Keratinocyte (primary cell): ENCODE results near the gene SSBP2. TPM values are rescaled to one million over a fixed set of nuclear protein-coding genes. Genes with fewer than 3 reads are reported as not detected.

ENCODE experiments used
- DNase-seq: peaks from one replicate; pipeline ENCODE4 v3.0.0-alpha.2; 2011; ENCODE audit warnings: low read depth, missing footprints, low spot score
- FAIRE-seq: peaks from 2 replicates; lab custom pipeline; 2011; peaks lifted over from hg19 to GRCh38; lab: Jason Lieb, UNC
- H2AFZ ChIP-seq: 2 replicates; pipeline ENCODE4 v1.6.0; 2012; ENCODE audit warnings: low read length, control low read depth, inconsistent platforms; ENCODE audit not compliant: control insufficient read depth
- H3K27ac ChIP-seq: 2 replicates; pipeline ENCODE4 v1.5.1; 2011; ENCODE audit warnings: low read length; ENCODE audit not compliant: control insufficient read depth, insufficient read depth
- H3K27me3 ChIP-seq: 3 replicates; pipeline ENCODE4 v1.6.0; 2011; ENCODE audit warnings: low read length; ENCODE audit not compliant: control insufficient read depth, insufficient read depth; ENCODE audit errors: extremely low read depth
- H3K36me3 ChIP-seq, 2 experiments: 2 replicates in 1 of 2; 3 replicates in 1 of 2; pipeline ENCODE4 v1.5.1; 2011; ENCODE audit warnings: low read length in 2 of 2, mild to moderate bottlenecking in 1 of 2; ENCODE audit not compliant: control insufficient read depth in 2 of 2, insufficient read depth in 2 of 2; ENCODE audit errors: extremely low read depth in 1 of 2
- H3K4me1 ChIP-seq: 3 replicates; pipeline ENCODE4 v1.5.1; 2011; ENCODE audit warnings: low read length; ENCODE audit not compliant: control insufficient read depth, insufficient read depth; ENCODE audit errors: extremely low read depth
- H3K4me2 ChIP-seq: 3 replicates; pipeline ENCODE4 v1.6.0; 2011; ENCODE audit warnings: low read depth, low read length; ENCODE audit not compliant: control insufficient read depth, insufficient read depth; ENCODE audit errors: extremely low read depth
- H3K4me3 ChIP-seq, 3 experiments: fragments of 200-600 bp in 1 of 3; sonication (generic) in 1 of 3; 2 replicates in 2 of 3; 3 replicates in 1 of 3; pipeline ENCODE4 v1.5.1; 2011 to 2016; ENCODE audit warnings: low read length in 3 of 3, mild to moderate bottlenecking in 3 of 3, control low read depth in 2 of 3, inconsistent platforms in 1 of 3, low read depth in 1 of 3, mixed read lengths in 1 of 3, mixed run types in 1 of 3, moderate library complexity in 1 of 3; ENCODE audit not compliant: control insufficient read depth in 2 of 3, insufficient read depth in 2 of 3; ENCODE audit errors: extremely low read depth in 1 of 3
- H3K79me2 ChIP-seq: 2 replicates; pipeline ENCODE4 v1.6.0; 2012; ENCODE audit warnings: low read length; ENCODE audit not compliant: control insufficient read depth, insufficient read depth
- H3K9ac ChIP-seq: 3 replicates; pipeline ENCODE4 v1.6.0; 2011; ENCODE audit warnings: low read length; ENCODE audit not compliant: control insufficient read depth, insufficient read depth; ENCODE audit errors: extremely low read depth
- H3K9me1 ChIP-seq: 3 replicates; pipeline ENCODE4 v1.6.0; 2011; ENCODE audit warnings: low read length; ENCODE audit not compliant: control insufficient read depth, insufficient read depth; ENCODE audit errors: extremely low read depth
- H3K9me3 ChIP-seq: 2 replicates; pipeline ENCODE4 v1.5.1; 2012; ENCODE audit warnings: low read depth, low read length; ENCODE audit not compliant: control insufficient read depth
- H4K20me1 ChIP-seq: 3 replicates; pipeline ENCODE4 v1.6.0; 2011; ENCODE audit warnings: low read length; ENCODE audit not compliant: control insufficient read depth, insufficient read depth; ENCODE audit errors: extremely low read depth
- EZH2 ChIP-seq: IDR thresholded peaks from one replicate; pipeline ENCODE4 v1.6.1; 2012; ENCODE audit warnings: inconsistent platforms, mild to moderate bottlenecking, low read length, moderate library complexity
- dilution Hi-C: fragments of 300-500 bp; cut with MboI; formaldehyde crosslinking; loops from one replicate; pipeline ENCODE4 v1.7.0; 2020; ENCODE audit warnings: low sequenced_read_pairs; ENCODE audit not compliant: extremely low pct_ligation_motif_present
- polyA plus RNA-seq, 5 experiments: library from polyadenylated mRNA; depleted of rRNA in 3 of 5; stranded (reverse) in 3 of 5; stranded (forward) in 1 of 5; unstranded in 1 of 5; fragments of >200 nt; gene quantifications; 1 replicate in 1 of 5; 2 replicates in 3 of 5; 3 replicates in 1 of 5; pipeline versions ENCODE4 v1.2.1 to v1.2.3, GENCODE V29; 2011 to 2012; ENCODE audit warnings: missing spikeins in 2 of 5, low read depth in 1 of 5, low replicate concordance in 1 of 5
- TF ChIP-seq, protein P1 (sequence below), 3 experiments: IDR thresholded peaks in 1 of 3; conservative IDR thresholded peaks in 1 of 3; optimal IDR thresholded peaks in 1 of 3; 2 replicates in 2 of 3; 3 replicates in 1 of 3; pipeline versions ENCODE3 to v1.5.1; 2011; ENCODE audit warnings: low read length in 3 of 3, mild to moderate bottlenecking in 3 of 3, moderate library complexity in 2 of 3, control low read depth in 1 of 3, inconsistent platforms in 1 of 3; ENCODE audit not compliant: insufficient read depth in 2 of 3; ENCODE audit errors: extremely low read depth in 1 of 3

SSBP2 gene
- polyA plus RNA-seq, 1 donor (not counting 4 experiments of a cell fraction or from before 2014, with no cell fraction given): 14.6 TPM

GRCh38 chr5:81534441-81534840, 216.5 kb downstream of the SSBP2 start:
- FAIRE-seq (no peak), DNase-seq (no peak)
- Histone ChIP-seq H3K79me2 (no peaks in the 10 kb centered on the region), H3K4me2 (no peak overlapping the region), H2AFZ (no peak overlapping the region), H3K27me3 (no peaks in the 10 kb centered on the region), H3K9me3 (no peaks in the 10 kb centered on the region), H3K4me3 (no peak overlapping the region), H3K9me1 (no peaks in the 10 kb centered on the region), H3K27ac (no peak overlapping the region), H3K36me3 (no peaks in the 10 kb centered on the region), H4K20me1 (no peaks in the 10 kb centered on the region), H3K9ac (no peak overlapping the region), H3K4me1 (no peaks in the 10 kb centered on the region)
- dilution Hi-C loops: no loop called here
- TF ChIP-seq, protein P1, sequence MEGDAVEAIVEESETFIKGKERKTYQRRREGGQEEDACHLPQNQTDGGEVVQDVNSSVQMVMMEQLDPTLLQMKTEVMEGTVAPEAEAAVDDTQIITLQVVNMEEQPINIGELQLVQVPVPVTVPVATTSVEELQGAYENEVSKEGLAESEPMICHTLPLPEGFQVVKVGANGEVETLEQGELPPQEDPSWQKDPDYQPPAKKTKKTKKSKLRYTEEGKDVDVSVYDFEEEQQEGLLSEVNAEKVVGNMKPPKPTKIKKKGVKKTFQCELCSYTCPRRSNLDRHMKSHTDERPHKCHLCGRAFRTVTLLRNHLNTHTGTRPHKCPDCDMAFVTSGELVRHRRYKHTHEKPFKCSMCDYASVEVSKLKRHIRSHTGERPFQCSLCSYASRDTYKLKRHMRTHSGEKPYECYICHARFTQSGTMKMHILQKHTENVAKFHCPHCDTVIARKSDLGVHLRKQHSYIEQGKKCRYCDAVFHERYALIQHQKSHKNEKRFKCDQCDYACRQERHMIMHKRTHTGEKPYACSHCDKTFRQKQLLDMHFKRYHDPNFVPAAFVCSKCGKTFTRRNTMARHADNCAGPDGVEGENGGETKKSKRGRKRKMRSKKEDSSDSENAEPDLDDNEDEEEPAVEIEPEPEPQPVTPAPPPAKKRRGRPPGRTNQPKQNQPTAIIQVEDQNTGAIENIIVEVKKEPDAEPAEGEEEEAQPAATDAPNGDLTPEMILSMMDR (optimal IDR thresholded peaks at IDR 0.05 in 1 of 3, IDR thresholded peaks at IDR 0.05 in 1 of 3, conservative IDR thresholded peaks at IDR 0.05 in 1 of 3; ENCODE audit: extremely low read depth in 1 of 3, insufficient read depth in 2 of 3, low read length in 3 of 3): no peak
- TF ChIP-seq EZH2: no peak

GRCh38 chr5:81533629-81534405, 217.1 kb downstream of the SSBP2 start:
- no peaks in the 10 kb centered on the region for H3K36me3 ChIP-seq
- H3K79me2 ChIP-seq: no peaks in the 10 kb centered on the region
- H3K9me3 ChIP-seq: no peaks in the 10 kb centered on the region
- dilution Hi-C loops: no loop called here
- H3K9ac ChIP-seq: no peak overlapping the region
- DNase-seq (no peak), FAIRE-seq (no peak)
- H3K4me2 ChIP-seq: no peak overlapping the region
- no peaks in the 10 kb centered on the region for H3K27me3 ChIP-seq
- no peak overlapping the region for H3K27ac ChIP-seq
- no peaks in the 10 kb centered on the region for H3K4me1 ChIP-seq
- no peak overlapping the region for H2AFZ ChIP-seq
- no peak overlapping the region for H3K4me3 ChIP-seq
- no peak for TF ChIP-seq EZH2
- TF ChIP-seq, protein P1 (optimal IDR thresholded peaks at IDR 0.05 in 1 of 3, IDR thresholded peaks at IDR 0.05 in 1 of 3, conservative IDR thresholded peaks at IDR 0.05 in 1 of 3; ENCODE audit: extremely low read depth in 1 of 3, insufficient read depth in 2 of 3, low read length in 3 of 3): no peak
- H4K20me1 ChIP-seq: no peaks in the 10 kb centered on the region
- no peaks in the 10 kb centered on the region for H3K9me1 ChIP-seq
